ENCODE results near the gene DPH2. TPM values are rescaled to one million over a fixed set of nuclear protein-coding genes. Genes with fewer than 3 reads are reported as not detected.

The DPH2 gene
- total and polyA plus RNA-seq, 9 donors, result 7.2 to 27.0 (median 15.5) TPM

GRCh38 chr1:43993206-43993914, 23.6 kb downstream of the DPH2 start:
- no peak for DNase-seq
- intact Hi-C loops (cut with DNase I), result loop anchor here in 1 of 4 donors (5.0 kb wide), 1 partner anchor 644 kb away; no protein-coding TSS in a partner anchor
- TF ChIP-seq EP300 (IDR thresholded peaks at IDR 0.05), result no peak
- no peak for TF ChIP-seq POLR2A (IDR thresholded peaks at IDR 0.05)
- TF ChIP-seq CTCF (IDR thresholded peaks at IDR 0.05), result no peak
- 86 to 92% (median 91%) methylated on average over 9 of the region's 9 CpGs for WGBS, 3 donors
- Histone ChIP-seq H3K27me3 (no peaks in the 10 kb centered on the region), H3K4me3 (no peak overlapping the region), H3K27ac (no peak overlapping the region), H3K4me1 (ENCODE audit: insufficient read depth) (peaks cover 1% of the 10 kb centered on the region), H3K9me3 (no peaks in the 10 kb centered on the region), H3K36me3 (no peaks in the 10 kb centered on the region)

- intact Hi-C loops (cut with DNase I), result loop anchor here in 1 of 4 donors (5.0 kb wide), 1 partner anchor 643 kb away; no protein-coding TSS in a partner anchor
- H3K4me1 ChIP-seq (ENCODE audit: insufficient read depth), result peaks cover 1% of the 10 kb centered on the region
- no peak overlapping the region for H3K27ac ChIP-seq
- no peak for TF ChIP-seq POLR2A (IDR thresholded peaks at IDR 0.05)
- H3K36me3 ChIP-seq, result no peaks in the 10 kb centered on the region
- H3K4me3 ChIP-seq, result no peak overlapping the region
- WGBS, 3 donors, result 90 to 92% (median 90%) methylated on average over 7 of the region's 7 CpGs
- no peak for DNase-seq
- H3K27me3 ChIP-seq, result no peaks in the 10 kb centered on the region
- no peaks in the 10 kb centered on the region for H3K9me3 ChIP-seq
These were observed 24.3 kb downstream of the DPH2 start for GRCh38 chr1:43994071-43994470.

GRCh38 chr1:43994794-43995790, 25.3 kb downstream of the DPH2 start:
- Histone ChIP-seq H3K27ac (no peak overlapping the region), H3K27me3 (no peaks in the 10 kb centered on the region), H3K9me3 (no peaks in the 10 kb centered on the region), H3K36me3 (no peaks in the 10 kb centered on the region), H3K4me1 (ENCODE audit: insufficient read depth) (peaks cover 1% of the 10 kb centered on the region), H3K4me3 (no peak overlapping the region)
- intact Hi-C loops (cut with DNase I), result loop anchor here in 1 of 4 donors (5.0 kb wide), 1 partner anchor 642 kb away; no protein-coding TSS in a partner anchor
- 70 to 77% (median 74%) methylated on average over 15 of the region's 15 CpGs for WGBS, 3 donors
- DNase-seq, result no peak
- TF ChIP-seq CTCF (IDR thresholded peaks at IDR 0.05) (no peak), EP300 (IDR thresholded peaks at IDR 0.05) (no peak), POLR2A (IDR thresholded peaks at IDR 0.05) (no peak)

GRCh38 chr1:43995984-43996732, 26.3 kb downstream of the DPH2 start:
- Histone ChIP-seq H3K4me1 (ENCODE audit: insufficient read depth) (peaks cover 1% of the 10 kb centered on the region), H3K27ac (no peak overlapping the region), H3K36me3 (no peaks in the 10 kb centered on the region), H3K4me3 (no peak overlapping the region), H3K9me3 (no peaks in the 10 kb centered on the region), H3K27me3 (no peaks in the 10 kb centered on the region)
- WGBS, 3 donors, result 82 to 84% (median 83%) methylated on average over 21 of the region's 21 CpGs
- TF ChIP-seq CTCF (IDR thresholded peaks at IDR 0.05), result no peak
- no peak for TF ChIP-seq EP300 (IDR thresholded peaks at IDR 0.05)
- no peak for TF ChIP-seq POLR2A (IDR thresholded peaks at IDR 0.05)
- intact Hi-C loops (cut with DNase I), result no loop called here
- DNase-seq, result no peak
